Fibroblast of lung (primary cell): Measurements from ENCODE around the gene DTX1.

ENCODE experiments used
- CTCF ChIP-seq, 2 donors: IDR thresholded peaks in 1 of 2; conservative IDR thresholded peaks in 1 of 2; 1 replicate in 1 of 2; 2 replicates in 1 of 2; pipeline ENCODE4 v1.5.1; 2011 to 2012; ENCODE audit warnings: low read length in 2 of 2, control low read depth in 1 of 2, inconsistent platforms in 1 of 2, low read depth in 1 of 2, mild to moderate bottlenecking in 1 of 2
- EZH2 ChIP-seq: IDR thresholded peaks from 2 replicates; pipeline ENCODE4 v1.5.1; 2012; ENCODE audit warnings: low read length, control low read depth, mild to moderate bottlenecking; ENCODE audit errors: missing control alignments

DNA sequence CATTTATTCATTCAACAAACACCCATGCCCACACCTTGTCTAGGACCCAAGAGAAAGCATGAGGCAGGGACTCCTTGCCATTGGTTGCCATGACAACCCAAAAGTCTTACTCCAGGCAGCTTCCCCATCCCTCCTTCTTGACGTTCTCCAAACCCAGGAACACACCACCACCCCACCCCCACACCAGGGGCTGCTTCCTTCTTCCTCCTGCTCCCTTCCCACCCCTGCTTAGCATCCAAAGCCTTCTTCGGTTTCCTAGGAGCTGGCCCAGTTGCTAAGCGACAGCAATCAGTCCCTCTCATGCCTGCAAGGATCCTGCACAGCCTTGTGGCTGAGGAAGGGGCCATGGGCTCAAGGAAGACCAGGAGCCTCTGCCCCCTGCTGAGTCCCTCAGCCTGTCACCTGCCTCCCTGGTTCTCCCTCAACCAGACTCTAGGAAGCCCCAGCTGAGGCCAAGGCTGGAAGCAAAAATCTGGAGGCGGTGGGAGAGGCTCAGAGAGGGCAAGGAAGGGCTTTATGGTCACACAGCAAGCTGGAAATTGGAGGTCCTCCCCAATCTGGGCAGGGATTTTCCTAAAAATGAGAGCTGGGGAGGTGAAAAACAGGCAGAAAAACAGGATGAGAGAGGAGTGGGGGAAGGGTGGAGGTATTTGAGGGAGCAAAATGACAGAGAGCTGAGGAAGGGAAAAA is 63.6 kb downstream of the DTX1 start:
- no peak for TF ChIP-seq CTCF (conservative IDR thresholded peaks at IDR 0.05 in 1 of 2, IDR thresholded peaks at IDR 0.05 in 1 of 2; ENCODE audit: low read depth in 1 of 2, low read length in 2 of 2)
- TF ChIP-seq EZH2, result no peak
